GM18499 (cell line): ENCODE measurements around the gene GJB5.
"Not testable (repeated sequence)": the region's sequence is repeated elsewhere in the genome, so short reads cannot be mapped to it uniquely, and the experiment has no call there.

Source experiments
- ATAC-seq: cut with Tn5 transposase; IDR thresholded peaks from one replicate; pipeline ENCODE4 v1.9.1; 2021; ENCODE audit warnings: moderate number of reproducible peaks; ENCODE audit not compliant: insufficient read depth, unreplicated experiment

The GJB5 gene

GRCh38 chr1:34754964-34755637, at the start of gene GJB5:
Gene GJB5, plus strand, starts transcription at chr1:34755047. Its CDS starts 2,284 bp downstream, at chr1:34757331.
- no peak for ATAC-seq

GRCh38 chr1:34705077-34705476, 49.8 kb upstream of the GJB5 start:
- ATAC-seq: no peak

- ATAC-seq: no peak
These were observed 46.7 kb upstream of the GJB5 start for GRCh38 chr1:34708106-34708505.

GRCh38 chr1:34709547-34709946, 45.3 kb upstream of the GJB5 start:
- no peak for ATAC-seq

- ATAC-seq: no peak
These were observed 44.0 kb upstream of the GJB5 start for GRCh38 chr1:34710812-34711211.

DNA sequence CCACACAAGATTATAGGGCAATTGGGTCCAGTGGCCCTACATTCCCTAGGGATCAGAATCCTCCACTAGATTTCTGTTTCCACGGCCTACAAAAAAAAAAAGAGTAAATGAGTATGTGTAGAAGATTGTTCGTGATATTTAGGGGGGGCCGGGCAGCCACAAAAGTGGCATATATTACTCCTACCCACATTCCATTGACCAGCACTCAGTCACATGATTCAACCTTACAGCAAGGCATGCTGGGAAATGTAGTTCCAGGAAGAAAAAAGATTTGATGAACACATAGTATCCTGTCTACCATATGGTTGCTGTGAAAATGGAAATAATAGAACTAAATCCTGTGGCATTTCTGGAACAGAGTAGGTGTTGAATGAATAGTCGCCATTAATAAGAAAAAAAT, 43.4 kb upstream of the GJB5 start:
- no peak for ATAC-seq

DNA sequence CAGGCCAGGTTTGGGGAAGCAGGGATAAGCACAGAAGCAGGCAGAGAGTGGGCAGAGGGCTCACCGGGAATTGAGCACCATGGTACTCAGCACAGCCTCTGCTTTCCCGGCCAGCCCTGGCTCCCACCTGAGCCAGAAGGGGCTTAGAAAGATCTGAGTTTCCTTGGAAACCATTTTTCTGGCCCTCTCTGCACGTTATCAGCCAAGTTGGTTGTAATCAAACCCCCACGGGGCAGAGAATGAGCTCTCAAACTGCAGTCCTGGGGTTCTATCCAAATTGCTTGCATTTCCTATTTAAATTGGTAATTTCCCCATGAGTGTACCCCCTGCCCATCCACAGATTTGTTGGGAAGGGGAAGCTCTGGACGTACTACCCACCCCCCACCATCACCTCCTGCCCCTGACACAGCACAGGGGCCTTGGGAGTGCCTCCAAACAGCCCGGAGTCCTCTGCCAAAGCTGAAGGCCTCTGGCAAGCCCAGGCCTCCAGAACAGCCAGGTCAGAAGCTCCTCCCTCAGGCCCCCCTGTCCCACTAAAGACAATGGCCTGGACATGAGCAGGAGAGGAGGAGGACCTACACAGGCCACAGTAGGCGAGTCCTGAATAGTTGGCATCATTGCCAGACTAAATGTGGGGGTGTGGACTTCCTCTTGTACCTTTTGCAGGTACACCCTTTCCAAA, 42.7 kb upstream of the GJB5 start:
- ATAC-seq: no peak

DNA sequence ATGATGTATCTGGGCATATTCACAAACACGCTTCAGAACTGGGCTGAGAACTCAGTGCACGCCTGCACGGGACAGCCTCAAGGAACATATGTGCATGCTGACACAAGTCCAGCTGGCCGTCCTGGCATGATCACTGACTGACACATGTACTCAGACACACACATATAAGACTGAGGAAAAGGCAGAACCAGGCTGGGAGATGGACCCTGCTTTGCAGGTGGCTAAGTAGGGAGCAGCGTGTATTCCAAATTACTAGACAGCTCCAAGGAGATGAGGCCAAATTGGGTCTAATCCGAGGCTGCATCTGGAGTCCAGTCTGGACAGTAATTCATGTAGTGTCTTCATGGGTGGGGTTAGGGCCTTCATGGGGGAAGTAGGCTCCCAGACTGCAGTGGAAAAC, 41.4 kb upstream of the GJB5 start:
- no peak for ATAC-seq

DNA sequence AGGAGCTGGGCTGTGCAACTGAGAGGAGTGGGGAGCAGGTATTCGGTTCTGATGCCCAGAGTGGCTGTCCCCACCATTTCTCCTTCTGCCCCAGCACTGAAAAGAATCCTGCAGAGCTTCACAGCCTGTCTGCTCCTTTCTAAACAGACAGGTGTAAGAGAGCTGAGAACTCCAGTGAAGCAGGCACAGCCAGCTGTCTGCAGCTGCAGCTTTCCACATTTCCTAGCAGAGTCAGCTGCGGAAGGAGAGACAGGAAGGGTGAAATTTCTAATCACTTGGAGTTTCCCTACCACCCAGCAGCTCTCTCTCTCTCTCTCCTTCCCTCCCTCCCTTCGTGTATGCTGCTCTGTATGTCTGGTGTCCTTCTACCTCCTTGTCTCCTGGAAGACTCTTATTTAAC, 40.5 kb upstream of the GJB5 start:
- no peak for ATAC-seq

DNA sequence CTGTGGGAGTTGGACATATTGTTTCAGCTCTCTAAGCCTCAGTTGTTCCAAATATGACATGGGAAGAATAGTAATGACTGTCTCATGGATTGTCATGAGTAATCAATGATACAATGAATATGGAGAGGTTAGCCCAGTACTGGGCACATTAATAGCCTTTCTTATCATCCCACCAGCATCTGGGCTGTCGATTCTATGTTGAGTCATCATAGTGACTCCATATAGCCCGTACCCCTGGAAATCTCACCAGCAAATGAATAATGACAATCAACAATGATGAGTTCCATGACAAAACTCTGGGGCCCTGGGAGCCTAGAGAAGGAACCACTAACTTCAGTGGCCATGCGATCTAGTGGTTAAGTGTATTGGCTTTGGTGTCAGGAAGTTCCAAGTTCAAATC, 39.7 kb upstream of the GJB5 start:
- ATAC-seq: no peak

- no peak for ATAC-seq
These were observed 33.6 kb upstream of the GJB5 start for GRCh38 chr1:34721241-34721640.

DNA sequence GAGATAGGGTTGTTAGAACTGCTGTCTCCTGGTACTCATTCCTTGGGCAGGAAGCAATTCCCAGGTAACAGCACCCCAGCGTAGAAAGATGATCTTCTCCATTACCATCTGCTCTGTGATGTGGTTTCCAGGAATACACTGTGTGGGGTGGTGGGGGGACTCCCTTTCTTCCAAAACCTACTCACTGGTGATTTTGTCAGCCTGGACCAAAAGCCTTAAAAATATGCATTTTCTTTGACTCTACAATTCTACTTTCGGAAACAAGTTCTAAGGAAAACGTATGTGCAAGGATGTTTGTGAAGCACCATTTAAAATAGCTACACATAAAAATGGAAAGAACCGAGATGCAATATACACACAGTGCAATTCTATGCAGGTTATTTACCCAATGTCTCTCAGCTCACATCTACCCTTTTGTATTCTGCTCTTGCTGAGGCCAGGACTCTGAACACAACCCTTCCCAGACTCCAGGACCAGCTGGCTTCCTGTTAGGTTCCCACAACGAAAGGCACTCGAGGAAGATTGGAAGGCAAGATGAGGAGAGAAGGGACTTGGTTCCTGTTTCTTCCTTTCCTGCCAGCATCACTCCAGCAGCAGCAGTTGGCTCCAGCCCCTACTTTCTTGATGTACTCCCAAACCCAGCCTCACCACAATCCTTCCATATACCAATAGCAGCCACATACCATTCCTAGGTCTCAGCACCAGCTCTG, 33.0 kb upstream of the GJB5 start:
- ATAC-seq: no peak

DNA sequence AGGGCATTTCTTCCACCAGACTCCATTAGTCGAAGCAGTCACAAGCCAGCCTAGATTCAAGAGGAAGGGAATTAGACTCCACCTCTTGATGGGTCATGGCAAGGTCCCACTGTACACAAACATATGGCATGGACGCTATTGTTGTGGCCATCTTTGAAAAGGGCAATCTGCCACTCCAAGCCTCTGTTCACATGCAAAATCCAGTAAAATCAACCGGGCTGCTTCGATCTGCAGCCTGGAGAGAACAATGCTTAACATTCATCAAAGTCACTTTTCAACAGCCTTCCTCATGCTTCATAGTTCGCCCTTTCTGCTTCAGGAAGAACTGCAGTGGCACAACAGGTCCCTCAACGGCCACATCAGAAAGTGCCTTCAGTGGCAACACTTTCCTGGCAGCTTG, 28.0 kb upstream of the GJB5 start:
- ATAC-seq: no peak

DNA sequence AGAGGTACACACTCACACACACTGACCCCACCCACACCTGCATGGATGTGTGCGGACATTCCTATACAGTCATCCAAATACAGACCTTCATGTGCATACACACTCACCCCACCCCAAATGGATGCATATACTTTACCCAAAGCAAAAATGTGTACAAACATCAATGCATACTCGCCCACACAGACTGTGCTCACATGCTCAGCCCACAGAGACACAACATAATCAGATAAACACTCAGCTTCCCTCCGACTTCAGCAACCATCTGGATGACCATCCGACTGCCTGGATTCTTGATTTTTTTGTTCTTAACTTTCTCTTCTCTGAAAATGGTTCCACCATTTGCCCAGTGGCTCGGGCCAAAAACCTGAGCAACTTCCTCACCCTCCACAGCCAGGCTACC, 24.4 kb upstream of the GJB5 start:
- no peak for ATAC-seq

DNA sequence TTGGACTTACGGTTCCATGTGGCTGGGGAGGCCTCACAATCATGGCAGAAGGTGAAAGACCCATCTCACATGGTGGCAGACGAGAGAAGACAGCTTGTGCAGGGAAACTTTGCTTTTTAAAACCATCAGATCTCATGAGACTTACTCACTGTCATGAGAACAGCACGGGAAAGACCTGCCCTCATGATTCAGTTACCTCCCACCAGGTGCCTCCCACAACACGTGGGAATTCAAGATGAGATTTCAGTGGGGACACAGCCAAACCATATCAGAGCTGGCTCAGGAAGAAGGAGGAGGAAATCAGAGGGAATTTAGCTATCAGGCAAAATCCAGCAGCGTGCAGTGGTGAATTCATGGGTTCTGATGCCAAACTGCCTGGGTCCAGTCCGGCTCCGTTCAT, 22.0 kb upstream of the GJB5 start:
- not testable (repeated sequence) for ATAC-seq

DNA sequence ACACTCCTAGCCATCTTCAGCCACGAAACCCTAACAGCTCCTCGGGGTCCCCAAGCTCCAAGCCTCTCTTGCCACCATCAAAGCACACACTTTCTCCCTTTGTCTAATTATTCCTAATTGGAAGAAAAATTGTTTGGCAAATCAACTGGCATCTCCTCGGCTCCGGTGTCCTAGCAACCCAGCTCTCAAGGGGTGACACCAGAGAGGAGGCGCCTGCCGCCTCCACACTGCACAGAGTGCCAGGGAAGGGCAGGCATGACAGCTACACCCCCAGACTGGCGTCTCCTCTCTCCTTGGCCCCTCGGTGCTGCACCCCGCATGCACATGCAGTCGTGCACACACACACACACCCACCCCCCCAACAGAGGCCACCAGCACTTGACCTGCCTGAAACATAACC, 18.2 kb upstream of the GJB5 start:
- ATAC-seq: no peak

- not testable (repeated sequence) for ATAC-seq
These were observed 17.6 kb upstream of the GJB5 start for GRCh38 chr1:34737236-34737635.

DNA sequence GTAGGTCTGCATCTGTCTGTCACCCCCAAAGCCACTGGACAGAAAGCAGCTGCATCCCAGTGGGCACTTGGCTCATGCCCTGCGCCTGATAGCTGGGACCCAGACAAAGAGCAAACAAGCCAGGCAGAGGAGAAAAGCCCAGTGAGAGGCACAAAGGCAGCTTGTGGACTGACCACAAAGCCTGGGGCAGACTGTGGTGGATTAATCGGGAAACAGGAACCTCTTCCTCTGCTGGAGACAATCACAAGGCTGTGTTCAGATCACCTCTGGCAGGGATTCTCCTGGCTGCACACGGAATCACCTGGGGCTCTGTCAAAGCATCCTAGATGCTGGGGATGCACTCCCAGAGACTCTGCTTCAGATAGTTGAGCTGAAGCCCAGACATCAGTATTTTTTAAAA, 15.2 kb upstream of the GJB5 start:
- no peak for ATAC-seq

DNA sequence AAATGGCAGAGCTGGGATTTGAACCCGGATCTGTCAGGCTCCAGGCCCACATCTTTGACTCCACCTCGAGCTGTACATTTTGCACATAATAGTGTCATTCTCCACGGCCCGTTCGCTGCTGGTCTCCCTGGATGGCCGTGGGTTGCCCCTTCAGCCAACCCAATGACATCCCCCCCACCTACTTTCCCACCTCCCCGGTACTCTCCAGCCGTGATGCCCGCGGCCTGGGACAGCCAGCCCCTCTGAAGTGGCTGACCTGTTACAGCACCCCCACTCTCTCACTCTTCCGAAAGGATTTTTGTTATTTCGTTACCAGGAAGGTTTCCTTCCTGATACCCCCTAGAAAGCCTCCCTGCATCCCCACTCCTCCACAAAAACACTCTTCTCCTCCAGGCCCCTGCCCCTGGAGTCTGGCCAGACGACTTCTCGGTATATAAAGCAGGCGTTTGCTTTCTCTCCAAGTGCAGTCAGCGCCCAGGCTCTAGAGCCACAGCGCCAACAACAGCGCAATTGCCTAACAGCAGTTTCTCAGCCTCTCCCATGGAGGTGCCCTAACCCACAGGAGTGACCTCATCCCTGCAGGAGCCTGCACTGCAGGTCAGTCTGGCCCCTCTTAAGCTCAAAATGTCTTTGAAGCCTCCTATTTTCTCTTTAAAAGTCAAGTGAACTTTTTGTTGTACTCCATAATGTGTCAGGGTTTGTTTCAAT, 14.5 kb upstream of the GJB5 start:
- ATAC-seq: no peak

- no peak for ATAC-seq
These were observed 12.1 kb upstream of the GJB5 start for GRCh38 chr1:34742667-34743270.

DNA sequence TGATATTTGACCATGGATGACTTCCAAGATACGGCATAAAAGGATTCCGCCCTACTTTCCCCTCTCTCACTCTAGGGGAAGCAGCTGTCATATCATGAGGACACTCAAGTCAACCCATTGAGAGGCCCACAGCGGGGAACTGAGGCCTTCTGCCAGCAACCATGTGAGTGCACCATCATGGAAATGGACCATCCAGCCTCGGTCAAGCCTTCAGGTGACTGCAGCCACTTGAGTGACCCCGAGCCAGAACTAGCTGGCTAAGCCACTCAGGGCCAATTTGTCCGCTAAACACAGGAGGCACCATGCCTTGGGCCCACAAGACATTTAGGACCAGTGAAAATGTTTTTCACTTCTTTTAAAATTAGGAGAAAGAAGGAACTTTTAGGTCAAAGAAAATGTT, 11.1 kb upstream of the GJB5 start:
- ATAC-seq: no peak
